Bronchial epithelial cell (primary cell): Measurements from ENCODE around the gene FAM221B. TPM values are rescaled to one million over a fixed set of nuclear protein-coding genes. Genes with fewer than 3 reads are reported as not detected.
A peak's percentile ranks its signal among the peaks of the same experiment; 100 is the strongest.

Experiments
- DNase-seq: peaks from one replicate; pipeline ENCODE4 v3.0.0-alpha.2; 2010; ENCODE audit warnings: low read depth
- FAIRE-seq: peaks from 2 replicates; lab custom pipeline; 2011; peaks lifted over from hg19 to GRCh38; lab: Jason Lieb, UNC
- H3K27me3 ChIP-seq: 2 replicates; pipeline ENCODE4 v1.5.1; 2011; ENCODE audit warnings: low read length; ENCODE audit not compliant: control insufficient read depth, insufficient read depth
- H3K36me3 ChIP-seq: 2 replicates; pipeline ENCODE4 v1.5.1; 2011; ENCODE audit warnings: low read length; ENCODE audit not compliant: control insufficient read depth, insufficient read depth
- H3K4me3 ChIP-seq: 2 replicates; pipeline ENCODE4 v1.5.1; 2011; ENCODE audit warnings: mild to moderate bottlenecking, low read depth, low read length, control low read depth
- CTCF ChIP-seq: IDR thresholded peaks from 2 replicates; pipeline ENCODE4 v1.5.1; 2011; ENCODE audit warnings: mild to moderate bottlenecking, moderate library complexity, low read length, control low read depth, inconsistent platforms; ENCODE audit not compliant: insufficient read depth, severe bottlenecking
- total RNA-seq: library from RNA; depleted of rRNA; stranded (reverse); fragments of >200 nt; gene quantifications from 2 replicates; pipeline ENCODE4 v1.2.1, GENCODE V29; 2014

The FAM221B gene
- total RNA-seq, 1 donor from 2014 or later = not detected

- TF ChIP-seq CTCF = no peak
- no peaks in the 10 kb centered on the region for H3K36me3 ChIP-seq
- FAIRE-seq = no peak
- peak; percentile 36 for DNase-seq
- H3K4me3 ChIP-seq = no peak overlapping the region
- H3K27me3 ChIP-seq = no peaks in the 10 kb centered on the region
Observed at GRCh38 chr9:35771534-35771933, 57.0 kb downstream of the FAM221B start.

GRCh38 chr9:35771075-35771433 is 57.5 kb downstream of the FAM221B start:
- TF ChIP-seq CTCF = no peak
- FAIRE-seq = no peak
- H3K36me3 ChIP-seq = no peaks in the 10 kb centered on the region

GRCh38 chr9:35769763-35770162 is 58.8 kb downstream of the FAM221B start:
- DNase-seq = no peak
- Histone ChIP-seq H3K27me3 (no peaks in the 10 kb centered on the region), H3K4me3 (no peak overlapping the region), H3K36me3 (no peaks in the 10 kb centered on the region)
- TF ChIP-seq CTCF = no peak
- FAIRE-seq = no peak

More at GRCh38 chr9:35771075-35771433, 57.5 kb downstream of the FAM221B start:
- no peak for DNase-seq
- no peak overlapping the region for H3K4me3 ChIP-seq
- no peaks in the 10 kb centered on the region for H3K27me3 ChIP-seq

- Histone ChIP-seq H3K27me3 (no peaks in the 10 kb centered on the region), H3K36me3 (no peaks in the 10 kb centered on the region), H3K4me3 (no peak overlapping the region)
- no peak for TF ChIP-seq CTCF
- no peak for DNase-seq
- no peak for FAIRE-seq
Observed at GRCh38 chr9:35767458-35767857, 61.1 kb downstream of the FAM221B start.

GRCh38 chr9:35766997-35767396 is 61.5 kb downstream of the FAM221B start:
- no peaks in the 10 kb centered on the region for H3K27me3 ChIP-seq
- FAIRE-seq (no peak), DNase-seq (no peak)
- no peak overlapping the region for H3K4me3 ChIP-seq
- H3K36me3 ChIP-seq = no peaks in the 10 kb centered on the region
- no peak for TF ChIP-seq CTCF

Other genes with a start within 250 kb of the FAM221B start
- gene TESK1, start 223.5 kb downstream of the FAM221B start, total RNA-seq = 6.6 and 8.2 TPM in 2 replicates
- gene CD72, start 210.3 kb downstream of the FAM221B start, total RNA-seq = 0.79 and 0.90 TPM in 2 replicates
- gene SIT1, start 177.8 kb downstream of the FAM221B start, total RNA-seq = not detected in 2 replicates
- gene RMRP, start 170.7 kb downstream of the FAM221B start, total RNA-seq = 15,881 and 37,648 TPM in 2 replicates
- 11.4 and 13.7 TPM in 2 replicates for gene CCDC107, start 170.4 kb downstream of the FAM221B start, total RNA-seq
- gene ARHGEF39, start 163.5 kb downstream of the FAM221B start, total RNA-seq = 0.13 and 0.79 TPM in 2 replicates
- 3.2 and 28.5 TPM in 2 replicates for gene CA9, start 154.8 kb downstream of the FAM221B start, total RNA-seq
- gene TPM2, start 138.8 kb downstream of the FAM221B start, total RNA-seq = 46.1 and 57.7 TPM in 2 replicates
- 71.0 and 79.0 TPM in 2 replicates for gene TLN1, start 96.5 kb downstream of the FAM221B start, total RNA-seq
- gene CREB3, start 96.1 kb downstream of the FAM221B start, total RNA-seq = 45.4 and 57.9 TPM in 2 replicates
- gene GBA2, start 79.5 kb downstream of the FAM221B start, total RNA-seq = 34.8 and 37.9 TPM in 2 replicates
- 11.8 and 16.8 TPM in 2 replicates for gene RGP1, start 79.4 kb downstream of the FAM221B start, total RNA-seq
- not detected in 2 replicates for gene MSMP, start 74.5 kb downstream of the FAM221B start, total RNA-seq
- 5.0 and 7.9 TPM in 2 replicates for gene NPR2, start 37.1 kb downstream of the FAM221B start, total RNA-seq
- 0.13 and 0.26 TPM in 2 replicates for gene SPAG8, start 16.5 kb downstream of the FAM221B start, total RNA-seq
- gene HINT2, start 13.7 kb downstream of the FAM221B start, total RNA-seq = 22.6 and 22.7 TPM in 2 replicates
- gene TMEM8B, start 496 bp upstream of the FAM221B start, total RNA-seq = 0.79 and 1.5 TPM in 2 replicates
- gene OR13J1, start 41.7 kb upstream of the FAM221B start, total RNA-seq = not detected in 2 replicates
- gene HRCT1, start 77.5 kb upstream of the FAM221B start, total RNA-seq = 0.26 TPM in 1 of 2 replicates, not detected in the other
- gene SPAAR, start 80.8 kb upstream of the FAM221B start, total RNA-seq = not detected in 2 replicates
- gene OR2S2, start 129.4 kb upstream of the FAM221B start, total RNA-seq = not detected in 2 replicates
- 1.3 and 1.4 TPM in 2 replicates for gene RECK, start 208.2 kb upstream of the FAM221B start, total RNA-seq